Stomach (tissue), 9 donors: Measurements from ENCODE around the gene FXR1. TPM values are rescaled to one million over a fixed set of nuclear protein-coding genes. Genes with fewer than 3 reads are reported as not detected.

Source experiments
- DNase-seq, 2 donors: peaks; one replicate each; pipeline versions ENCODE4 v3.0.0 to v3.0.0-alpha.2; 2013 to 2019
- H3K27ac ChIP-seq, 5 donors: fragments of 200-600 bp in 4 of 5; sonication (generic) in 4 of 5; one replicate each; pipeline ENCODE4 v1.5.1; 2013 to 2019; ENCODE audit warnings: mild to moderate bottlenecking in 1 of 5, moderate library complexity in 1 of 5
- H3K27me3 ChIP-seq, 3 donors: fragments of 200-600 bp; sonication (generic); one replicate each; pipeline ENCODE4 v1.5.1; 2017 to 2019; ENCODE audit warnings: mixed run types in 1 of 3
- H3K36me3 ChIP-seq, 4 donors: fragments of 200-600 bp; sonication (generic); 1 replicate in 3 of 4; 2 replicates in 1 of 4; pipeline ENCODE4 v1.5.1; 2016 to 2019
- H3K4me1 ChIP-seq, 4 donors: fragments of 200-600 bp; sonication (generic); one replicate each; pipeline ENCODE4 v1.5.1; 2016 to 2019
- H3K4me3 ChIP-seq, 4 donors: fragments of 200-600 bp; sonication (generic) in 3 of 4; one replicate each; pipeline ENCODE4 v1.5.1; 2016 to 2019; ENCODE audit warnings: mild to moderate bottlenecking in 1 of 4
- H3K9me3 ChIP-seq, 4 donors: fragments of 200-600 bp; sonication (generic); one replicate each; pipeline ENCODE4 v1.5.1; 2016 to 2019
- CTCF ChIP-seq, 7 experiments: fragments of 450-650 bp in 4 of 7; fragments of 200-600 bp in 3 of 7; sonication (generic) in 3 of 7; IDR thresholded peaks; one replicate each; pipeline ENCODE4 v1.5.1; 2016 to 2019; ENCODE audit warnings: antibody characterized with exemption in 7 of 7, control low read depth in 2 of 7, mild to moderate bottlenecking in 1 of 7
- EP300 ChIP-seq: sonication (generic); formaldehyde crosslinking; IDR thresholded peaks from one replicate; pipeline ENCODE4 v1.6.1; 2017; ENCODE audit warnings: antibody characterized with exemption
- POLR2A ChIP-seq, 4 donors: fragments of 450-650 bp; IDR thresholded peaks; one replicate each; pipeline ENCODE4 v1.6.1; 2016; ENCODE audit warnings: antibody characterized with exemption in 4 of 4, control low read depth in 2 of 4, mild to moderate bottlenecking in 1 of 4, moderate library complexity in 1 of 4
- POLR2AphosphoS5 ChIP-seq, 3 donors: sonication (generic); formaldehyde crosslinking; IDR thresholded peaks; one replicate each; pipeline ENCODE4 v1.6.1; 2016; ENCODE audit warnings: antibody characterized with exemption in 3 of 3
- WGBS, 5 donors: extraction: QIAGEN DNeasy Blood & Tissue Kit in 3 of 5; methylation state at CpG; one replicate each; pipeline versions ENCODE4 v1.1.5 to v1.1.7; 2013 to 2018; 5-methylcytosine and 5-hydroxymethylcytosine counted together
- intact Hi-C: fragments of 100-400 bp; cut with DNase I; formaldehyde crosslinking; loops from one replicate; pipeline ENCODE4 v1.15.1; 2023; ENCODE audit warnings: low total_unique reads
- polyA plus RNA-seq, 3 donors: library from polyadenylated mRNA; stranded (reverse); fragments of 200-250 nt; gene quantifications; one replicate each; pipeline ENCODE4 v1.2.3, GENCODE V29; 2013
- total RNA-seq, 5 donors: library from RNA; depleted of rRNA; stranded (reverse); fragments of >200 nt; gene quantifications; one replicate each; pipeline versions ENCODE4 v1.1.0 to v1.2.3, GENCODE V29; 2014 to 2016
- donor health status: healthy with polysubstance abuse.
- donor health status: Bipolar disorder and iron deficiency.
- donor health status: healthy.

Gene FXR1
- total and polyA plus RNA-seq, 8 donors: 40.8 to 182 (median 56.4) TPM

DNA sequence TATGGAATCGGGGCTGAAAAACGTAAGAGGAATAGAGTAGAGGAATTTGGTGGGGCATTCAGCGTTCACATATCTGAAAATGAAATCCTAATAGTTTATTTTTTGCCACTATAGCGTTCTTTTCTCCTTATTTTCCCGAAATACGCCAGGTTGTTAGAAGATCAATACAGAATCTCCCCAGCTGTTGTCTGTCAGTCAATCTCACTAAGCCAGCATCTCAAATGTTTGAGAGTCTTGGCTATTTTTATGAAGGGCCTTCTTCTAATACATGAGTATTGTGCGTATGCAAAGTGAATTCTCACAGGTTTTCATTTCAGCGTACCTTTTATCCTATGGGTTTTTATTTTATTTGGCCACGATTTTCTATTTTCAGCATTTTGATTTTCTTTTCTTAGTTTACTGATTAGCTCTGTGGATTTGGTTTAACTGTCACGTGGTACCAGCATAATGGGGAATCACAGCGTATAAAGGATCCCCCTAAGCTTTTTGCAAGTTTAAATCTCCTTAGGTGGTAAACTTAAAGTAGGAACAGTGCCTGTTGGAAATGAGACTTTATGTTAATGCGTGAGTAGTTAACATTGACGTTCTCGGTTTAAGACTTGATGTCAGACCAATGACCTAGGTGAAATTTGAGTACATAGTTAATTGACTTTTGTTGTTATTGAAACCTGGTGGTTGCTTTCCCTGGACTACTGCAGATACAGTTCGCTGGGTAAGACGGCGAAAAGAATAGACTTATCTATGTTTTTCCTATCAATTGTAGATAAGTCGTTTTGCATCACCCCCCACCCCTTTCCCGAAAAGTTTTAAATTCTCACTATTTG lies 1.3 kb downstream of the FXR1 start:
- H3K4me3 ChIP-seq: peak overlapping the region; percentile 72 to 99 (median 90)
- 8 to 12% (median 9%) methylated on average over 19 of the region's 19 CpGs for WGBS, 5 donors
- H3K36me3 ChIP-seq: peaks cover 0 to 13% (median 9%) of the 10 kb centered on the region in 4 donors
- H3K27ac ChIP-seq: peak overlapping the region in 3 of 5 donors; percentile 88 to 95 (median 91)
- no peaks in the 10 kb centered on the region for H3K9me3 ChIP-seq
- intact Hi-C loops: no loop called here
- peak in 1 of 2 donors; percentile 19 for DNase-seq
- no peak for TF ChIP-seq POLR2A (IDR thresholded peaks at IDR 0.05)
- TF ChIP-seq POLR2AphosphoS5 (IDR thresholded peaks at IDR 0.05): no peak
- no peak for TF ChIP-seq CTCF (IDR thresholded peaks at IDR 0.05)
- no peak for TF ChIP-seq EP300
- peaks cover 15 to 65% (median 32%) of the 10 kb centered on the region in 4 donors for H3K4me1 ChIP-seq
- no peaks in the 10 kb centered on the region for H3K27me3 ChIP-seq

DNA sequence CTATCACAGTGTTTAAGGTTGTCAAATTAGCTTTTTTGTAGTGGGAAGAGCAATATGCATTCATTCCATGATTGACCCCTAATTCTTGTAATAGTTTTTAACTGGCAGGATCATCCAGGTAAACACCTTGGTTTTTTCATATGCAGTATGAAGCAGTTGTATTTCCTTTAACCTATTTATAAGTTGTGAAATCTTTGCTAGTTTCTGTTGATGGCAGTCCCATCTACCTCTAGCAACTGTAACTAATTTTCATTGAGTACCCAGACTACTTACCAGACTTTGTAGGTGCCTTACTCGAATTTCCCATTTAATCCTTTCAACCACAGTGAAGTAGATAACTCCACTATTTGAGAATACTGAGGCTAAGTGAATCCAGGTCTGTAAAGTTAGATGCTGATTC lies 6.1 kb downstream of the FXR1 start:
- no peak for TF ChIP-seq POLR2AphosphoS5 (IDR thresholded peaks at IDR 0.05)
- TF ChIP-seq CTCF (IDR thresholded peaks at IDR 0.05): no peak
- TF ChIP-seq EP300: no peak
- no peak for TF ChIP-seq POLR2A (IDR thresholded peaks at IDR 0.05)
- intact Hi-C loops: no loop called here
- Histone ChIP-seq H3K4me3 (no peak overlapping the region), H3K4me1 (peaks cover 18 to 85% (median 52%) of the 10 kb centered on the region in 4 donors), H3K36me3 (peaks cover 0 to 13% (median 9%) of the 10 kb centered on the region in 4 donors), H3K9me3 (no peaks in the 10 kb centered on the region), H3K27ac (no peak overlapping the region), H3K27me3 (no peaks in the 10 kb centered on the region)
- DNase-seq: no peak
- 23 to 56% (median 50%) methylated on average over 1 of the region's 1 CpG for WGBS, 5 donors

GRCh38 chr3:180922242-180922641 lies 9.8 kb downstream of the FXR1 start:
- no peak overlapping the region for H3K4me3 ChIP-seq
- no peaks in the 10 kb centered on the region for H3K9me3 ChIP-seq
- no peaks in the 10 kb centered on the region for H3K27me3 ChIP-seq
- H3K36me3 ChIP-seq: peaks cover 0 to 3% (median 2%) of the 10 kb centered on the region in 4 donors
- TF ChIP-seq POLR2A (IDR thresholded peaks at IDR 0.05) (no peak), POLR2AphosphoS5 (IDR thresholded peaks at IDR 0.05) (no peak), CTCF (IDR thresholded peaks at IDR 0.05) (no peak), EP300 (no peak)
- intact Hi-C loops: no loop called here
- H3K4me1 ChIP-seq: peaks cover 8 to 98% (median 51%) of the 10 kb centered on the region in 4 donors
- H3K27ac ChIP-seq: no peak overlapping the region
- DNase-seq: no peak

DNA sequence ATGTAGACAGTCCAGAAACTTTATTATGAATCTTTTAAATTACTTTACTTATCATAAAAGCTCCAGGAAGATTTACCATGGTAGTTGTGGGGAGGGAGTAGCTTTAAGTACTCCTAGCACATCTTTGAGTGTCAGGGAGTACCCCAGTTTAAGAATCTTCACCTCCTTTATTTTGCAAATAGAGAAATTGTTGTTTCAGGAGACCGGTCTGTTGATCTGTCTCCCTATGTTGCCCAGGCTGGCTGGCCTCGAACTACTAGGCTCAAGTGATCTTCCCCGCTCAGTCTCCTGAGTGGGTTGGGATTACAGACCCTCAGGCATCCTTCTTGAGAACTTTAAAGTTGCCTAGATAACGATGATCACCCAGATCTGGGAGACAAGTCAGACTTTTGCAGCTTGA lies 11.1 kb downstream of the FXR1 start:
- Histone ChIP-seq H3K4me1 (peaks cover 8 to 92% (median 47%) of the 10 kb centered on the region in 4 donors), H3K36me3 (no peaks in the 10 kb centered on the region), H3K9me3 (no peaks in the 10 kb centered on the region), H3K4me3 (no peak overlapping the region), H3K27ac (no peak overlapping the region), H3K27me3 (no peaks in the 10 kb centered on the region)
- DNase-seq: no peak
- 90 to 96% (median 92%) methylated on average over 4 of the region's 4 CpGs for WGBS, 5 donors
- intact Hi-C loops: no loop called here
- TF ChIP-seq POLR2AphosphoS5 (IDR thresholded peaks at IDR 0.05) (no peak), POLR2A (IDR thresholded peaks at IDR 0.05) (no peak)

- WGBS, 5 donors: 23 to 53% (median 37%) methylated on average over 2 of the region's 2 CpGs
- Histone ChIP-seq H3K27ac (no peak overlapping the region), H3K4me3 (no peak overlapping the region), H3K36me3 (no peaks in the 10 kb centered on the region), H3K4me1 (peaks cover 0 to 89% (median 36%) of the 10 kb centered on the region in 4 donors), H3K9me3 (no peaks in the 10 kb centered on the region), H3K27me3 (no peaks in the 10 kb centered on the region)
- no peak for TF ChIP-seq POLR2A (IDR thresholded peaks at IDR 0.05)
- no peak for TF ChIP-seq CTCF (IDR thresholded peaks at IDR 0.05)
- intact Hi-C loops: no loop called here
- no peak for DNase-seq
Measured at GRCh38 chr3:180926526-180926925, 14.1 kb downstream of the FXR1 start.
